KMS-11 (cell line): ENCODE data around the gene SCGB1C1.
"Not testable (repeated sequence)": the region's sequence is repeated elsewhere in the genome, so short reads cannot be mapped to it uniquely, and the experiment has no call there.

Experiments
- H2AFZ ChIP-seq: fragments of 200-600 bp; sonication (generic); 2 replicates; pipeline ENCODE4 v1.6.1; 2016; ENCODE audit warnings: antibody characterized with exemption, mixed run types, low read depth
- H3K27ac ChIP-seq: fragments of 200-600 bp; sonication (generic); 2 replicates; pipeline ENCODE4 v1.6.1; 2016; ENCODE audit warnings: mild to moderate bottlenecking, mixed run types
- H3K27me3 ChIP-seq: fragments of 200-600 bp; sonication (generic); 2 replicates; pipeline ENCODE4 v1.6.1; 2017; ENCODE audit warnings: mild to moderate bottlenecking, low read depth, mixed run types, moderate library complexity; ENCODE audit not compliant: insufficient read depth
- H3K36me3 ChIP-seq: fragments of 200-600 bp; sonication (generic); 2 replicates; pipeline ENCODE4 v1.6.1; 2017; ENCODE audit warnings: mild to moderate bottlenecking, mixed run types; ENCODE audit not compliant: insufficient read depth
- H3K4me1 ChIP-seq: fragments of 200-600 bp; sonication (generic); 2 replicates; pipeline ENCODE4 v1.6.1; 2016; ENCODE audit warnings: mild to moderate bottlenecking, low read depth, mixed run types; ENCODE audit not compliant: poor library complexity, severe bottlenecking
- H3K4me2 ChIP-seq: fragments of 200-600 bp; sonication (generic); 2 replicates; pipeline ENCODE4 v1.7.0; 2016; ENCODE audit warnings: mild to moderate bottlenecking, mixed run types
- H3K4me3 ChIP-seq: fragments of 200-600 bp; sonication (generic); IDR thresholded peaks from 2 replicates; pipeline ENCODE4 v1.6.1; 2017; ENCODE audit warnings: low read depth, low read length, mixed read lengths; ENCODE audit not compliant: insufficient read depth
- H3K79me2 ChIP-seq: fragments of 200-600 bp; sonication (generic); 2 replicates; pipeline ENCODE4 v1.6.1; 2016; ENCODE audit warnings: low read depth, mixed run types; ENCODE audit not compliant: insufficient read depth
- H3K9ac ChIP-seq: fragments of 200-600 bp; sonication (generic); 2 replicates; pipeline ENCODE4 v1.6.1; 2016; ENCODE audit warnings: mild to moderate bottlenecking, mixed run types
- H4K20me1 ChIP-seq: fragments of 200-600 bp; sonication (generic); 2 replicates; pipeline ENCODE4 v1.6.1; 2016; ENCODE audit warnings: mild to moderate bottlenecking, mixed run types; ENCODE audit not compliant: insufficient read depth
- TF ChIP-seq, protein P1 (sequence below): fragments of 200-600 bp; sonication (generic); conservative IDR thresholded peaks from 2 replicates; pipeline ENCODE4 v1.6.1; 2017; ENCODE audit warnings: low read depth, mild to moderate bottlenecking, antibody characterized with exemption, low read length, moderate library complexity, mixed read lengths

SCGB1C1 gene

DNA sequence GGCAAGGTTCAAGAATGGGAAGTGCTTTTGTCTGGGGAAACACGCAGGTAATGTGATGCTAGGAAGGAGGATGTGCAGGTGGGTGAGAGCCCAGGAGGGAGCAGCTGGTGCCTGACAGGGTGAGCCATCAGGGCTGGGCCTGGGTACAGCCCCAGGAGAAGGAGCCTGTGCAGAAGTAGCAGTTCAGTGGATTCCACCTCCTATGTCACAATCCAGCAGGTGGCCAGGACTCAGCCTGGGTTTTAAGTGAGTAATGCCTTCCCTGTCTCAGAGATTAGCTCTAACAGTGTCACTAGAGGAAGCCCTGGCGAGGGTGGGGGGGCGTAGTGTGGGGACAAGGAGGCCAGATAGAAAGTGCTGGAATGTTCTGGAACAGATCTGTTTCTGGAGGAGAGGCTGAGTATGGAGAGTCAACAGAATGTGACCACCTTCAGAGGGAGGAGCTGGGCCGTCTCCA, 22.7 kb downstream of the SCGB1C1 start:
- no peak overlapping the region for H3K9ac ChIP-seq
- H4K20me1 ChIP-seq, result no peaks in the 10 kb centered on the region
- H3K4me2 ChIP-seq, result no peak overlapping the region
- H2AFZ ChIP-seq, result no peak overlapping the region
- TF ChIP-seq, protein P1, sequence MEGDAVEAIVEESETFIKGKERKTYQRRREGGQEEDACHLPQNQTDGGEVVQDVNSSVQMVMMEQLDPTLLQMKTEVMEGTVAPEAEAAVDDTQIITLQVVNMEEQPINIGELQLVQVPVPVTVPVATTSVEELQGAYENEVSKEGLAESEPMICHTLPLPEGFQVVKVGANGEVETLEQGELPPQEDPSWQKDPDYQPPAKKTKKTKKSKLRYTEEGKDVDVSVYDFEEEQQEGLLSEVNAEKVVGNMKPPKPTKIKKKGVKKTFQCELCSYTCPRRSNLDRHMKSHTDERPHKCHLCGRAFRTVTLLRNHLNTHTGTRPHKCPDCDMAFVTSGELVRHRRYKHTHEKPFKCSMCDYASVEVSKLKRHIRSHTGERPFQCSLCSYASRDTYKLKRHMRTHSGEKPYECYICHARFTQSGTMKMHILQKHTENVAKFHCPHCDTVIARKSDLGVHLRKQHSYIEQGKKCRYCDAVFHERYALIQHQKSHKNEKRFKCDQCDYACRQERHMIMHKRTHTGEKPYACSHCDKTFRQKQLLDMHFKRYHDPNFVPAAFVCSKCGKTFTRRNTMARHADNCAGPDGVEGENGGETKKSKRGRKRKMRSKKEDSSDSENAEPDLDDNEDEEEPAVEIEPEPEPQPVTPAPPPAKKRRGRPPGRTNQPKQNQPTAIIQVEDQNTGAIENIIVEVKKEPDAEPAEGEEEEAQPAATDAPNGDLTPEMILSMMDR, result no peak
- no peaks in the 10 kb centered on the region for H3K4me1 ChIP-seq
- no peaks in the 10 kb centered on the region for H3K27me3 ChIP-seq
- no peaks in the 10 kb centered on the region for H3K79me2 ChIP-seq
- H3K4me3 ChIP-seq, result no peak overlapping the region
- no peak overlapping the region for H3K27ac ChIP-seq
- H3K36me3 ChIP-seq, result no peaks in the 10 kb centered on the region

DNA sequence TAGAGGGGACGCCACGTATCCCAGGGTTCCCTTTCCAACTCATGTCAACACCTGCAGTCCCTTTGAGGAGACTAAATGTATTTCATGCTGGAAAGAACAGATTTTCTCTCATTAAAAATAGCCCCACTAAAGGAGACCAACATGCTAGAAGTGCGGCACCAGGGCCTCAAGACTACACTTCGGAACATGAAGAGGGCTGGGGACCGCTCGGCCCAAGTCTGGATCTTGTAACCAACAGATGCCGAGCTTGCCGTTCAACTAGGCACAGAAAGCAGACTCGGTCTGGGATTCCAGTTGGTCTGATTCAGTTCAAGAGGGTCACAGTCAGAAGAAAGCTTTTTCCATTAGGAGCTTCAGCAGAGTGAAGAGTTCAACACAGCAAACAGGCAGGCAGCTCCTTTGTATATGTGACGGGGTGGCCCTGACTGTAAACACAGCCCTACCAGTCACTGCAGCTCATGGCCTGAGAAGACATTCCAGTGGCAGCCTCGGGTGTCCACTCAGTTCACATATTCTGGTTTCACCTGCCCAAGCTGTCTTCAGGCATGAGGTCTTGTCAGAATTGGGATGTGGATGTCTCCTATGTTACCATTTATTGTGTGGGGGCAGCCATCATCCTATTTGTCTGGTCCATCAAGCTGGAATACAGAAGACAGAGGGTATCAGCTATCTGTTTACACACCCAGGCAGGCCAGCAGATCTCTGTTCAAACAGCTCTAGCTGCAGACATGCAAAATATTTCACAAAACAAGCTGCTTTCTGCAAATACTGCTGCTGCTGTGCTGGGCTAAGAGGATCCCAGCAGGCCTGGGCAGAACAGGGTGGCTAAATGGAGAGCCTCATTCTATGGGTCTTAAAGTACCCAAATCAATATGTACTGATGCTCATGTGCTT, 23.4 kb downstream of the SCGB1C1 start:
- Histone ChIP-seq H3K4me3 (no peak overlapping the region), H3K4me2 (no peak overlapping the region), H3K36me3 (no peaks in the 10 kb centered on the region), H3K9ac (no peak overlapping the region), H3K27ac (no peak overlapping the region), H3K79me2 (no peaks in the 10 kb centered on the region), H3K4me1 (no peaks in the 10 kb centered on the region), H4K20me1 (no peaks in the 10 kb centered on the region), H3K27me3 (no peaks in the 10 kb centered on the region), H2AFZ (no peak overlapping the region)
- TF ChIP-seq, protein P1, result no peak

DNA sequence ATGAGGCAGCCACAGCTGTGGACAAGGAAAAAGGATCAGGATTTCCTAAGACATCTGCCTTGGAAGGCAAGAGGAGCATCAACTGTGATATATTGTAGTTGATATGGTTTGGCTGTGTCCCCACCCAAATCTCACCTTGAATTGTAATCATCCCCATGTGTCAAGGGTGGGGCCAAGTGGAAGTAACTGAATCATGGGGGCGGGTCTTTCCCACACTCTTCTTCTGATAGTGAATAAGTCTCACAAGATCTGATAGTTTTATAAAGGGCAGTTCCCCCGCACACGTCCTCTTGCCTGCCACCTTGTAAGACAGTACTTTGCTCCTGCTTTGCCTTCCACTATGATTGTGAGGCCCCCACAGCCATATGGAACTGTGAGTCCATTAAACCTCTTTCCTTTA, 24.8 kb downstream of the SCGB1C1 start:
- Histone ChIP-seq H4K20me1 (no peaks in the 10 kb centered on the region), H3K27ac (no peak overlapping the region), H3K4me3 (no peak overlapping the region), H2AFZ (no peak overlapping the region), H3K27me3 (no peaks in the 10 kb centered on the region), H3K4me1 (no peaks in the 10 kb centered on the region), H3K4me2 (no peak overlapping the region), H3K79me2 (no peaks in the 10 kb centered on the region), H3K36me3 (no peaks in the 10 kb centered on the region), H3K9ac (no peak overlapping the region)
- TF ChIP-seq, protein P1, result no peak

DNA sequence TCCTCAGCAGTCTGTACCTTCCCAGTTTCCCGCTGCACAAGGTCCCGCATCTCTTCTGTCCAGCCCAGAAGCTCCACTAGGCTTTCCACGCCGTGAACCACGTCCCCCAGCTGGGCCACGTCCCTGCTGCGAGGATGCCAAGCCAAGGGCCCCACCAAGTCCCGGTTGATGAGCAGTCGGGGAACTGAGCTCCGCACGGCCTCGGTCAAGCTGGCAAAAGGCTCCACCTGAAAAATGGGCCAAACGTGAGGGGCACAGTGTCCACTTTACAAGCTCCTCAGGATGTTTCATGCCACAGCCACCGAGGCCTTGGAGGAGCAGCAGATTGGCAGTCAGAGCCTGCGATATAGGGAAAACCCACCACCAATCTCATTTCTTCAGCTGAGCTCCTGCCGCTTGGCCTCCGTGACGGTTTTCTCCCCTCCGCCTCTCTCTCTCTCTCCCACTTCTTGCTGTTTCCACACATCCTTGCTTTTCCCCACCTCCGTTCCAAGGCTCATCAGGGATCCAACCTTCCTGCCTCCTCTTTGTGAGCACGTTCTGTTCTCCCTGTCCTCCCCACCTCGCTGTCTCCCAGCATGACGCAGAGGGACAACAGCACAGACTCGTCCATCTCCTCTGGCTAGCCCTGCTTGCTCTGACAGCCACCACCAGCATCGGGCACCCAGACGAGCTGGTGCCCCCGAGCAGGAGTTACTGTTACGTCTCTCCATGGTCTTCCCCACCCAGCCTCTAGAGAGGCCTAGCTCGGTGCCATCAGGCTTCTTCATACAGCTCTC, 26.1 kb downstream of the SCGB1C1 start:
- Histone ChIP-seq H3K27ac (no peak overlapping the region), H3K4me2 (no peak overlapping the region), H3K27me3 (no peaks in the 10 kb centered on the region), H3K9ac (no peak overlapping the region), H4K20me1 (no peaks in the 10 kb centered on the region), H3K36me3 (no peaks in the 10 kb centered on the region), H3K4me1 (no peaks in the 10 kb centered on the region), H2AFZ (no peak overlapping the region), H3K79me2 (no peaks in the 10 kb centered on the region), H3K4me3 (no peak overlapping the region)
- TF ChIP-seq, protein P1, result no peak

DNA sequence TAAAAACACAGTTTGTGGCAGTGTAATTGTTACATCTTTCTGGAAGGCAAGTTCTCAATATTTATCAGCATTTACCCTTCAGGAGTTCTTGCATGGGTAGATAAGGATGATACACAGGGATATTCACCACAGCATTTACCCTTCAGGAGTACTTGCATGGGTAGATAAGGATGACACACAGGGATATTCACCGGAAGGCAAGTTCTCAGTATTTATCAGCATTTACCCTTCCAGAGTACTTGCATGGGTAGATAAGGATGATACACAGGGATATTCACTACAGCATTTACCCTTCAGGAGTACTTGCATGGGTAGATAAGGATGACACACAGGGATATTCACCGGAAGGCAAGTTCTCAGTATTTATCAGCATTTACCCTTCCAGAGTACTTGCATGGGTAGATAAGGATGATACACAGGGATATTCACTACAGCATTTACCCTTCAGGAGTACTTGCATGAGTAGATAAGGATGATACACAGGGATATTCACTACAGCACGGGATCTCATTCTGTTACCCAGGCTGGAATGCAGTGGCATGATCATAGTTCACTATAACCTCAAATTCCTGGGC, 27.9 kb downstream of the SCGB1C1 start:
- H3K4me1 ChIP-seq, H3K4me3 ChIP-seq, H3K9ac ChIP-seq: not testable (repeated sequence)

More for the DNA sequence above, 27.9 kb downstream of the SCGB1C1 start:
- not testable (repeated sequence) for H4K20me1 ChIP-seq, H2AFZ ChIP-seq, H3K27ac ChIP-seq, H3K79me2 ChIP-seq, H3K36me3 ChIP-seq, H3K27me3 ChIP-seq, H3K4me2 ChIP-seq
